ENCODE data around the gene PDZD2.

Gene PDZD2

DNA sequence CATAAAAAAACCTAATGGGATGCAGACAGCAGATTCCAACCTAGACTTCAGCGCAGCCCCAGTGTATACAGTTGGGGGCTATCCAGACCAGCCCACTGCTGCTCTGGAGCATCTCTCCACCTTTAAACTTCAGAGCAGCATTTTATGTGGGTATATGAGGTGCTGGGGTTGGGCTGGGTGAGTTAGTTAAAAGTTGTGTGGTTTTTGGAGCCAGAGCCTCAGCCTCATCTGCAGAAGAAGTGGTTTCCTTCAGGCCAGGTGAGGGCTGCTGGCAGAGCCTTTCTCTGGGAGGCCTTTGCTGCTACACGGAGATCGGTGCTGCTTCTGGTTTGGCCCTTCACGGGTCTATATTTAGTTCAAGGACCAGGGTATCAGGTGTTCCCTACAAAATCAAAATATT, 228.3 kb downstream of the PDZD2 start:
- DNase-seq (ENCODE audit: low spot score), result no peak

DNA sequence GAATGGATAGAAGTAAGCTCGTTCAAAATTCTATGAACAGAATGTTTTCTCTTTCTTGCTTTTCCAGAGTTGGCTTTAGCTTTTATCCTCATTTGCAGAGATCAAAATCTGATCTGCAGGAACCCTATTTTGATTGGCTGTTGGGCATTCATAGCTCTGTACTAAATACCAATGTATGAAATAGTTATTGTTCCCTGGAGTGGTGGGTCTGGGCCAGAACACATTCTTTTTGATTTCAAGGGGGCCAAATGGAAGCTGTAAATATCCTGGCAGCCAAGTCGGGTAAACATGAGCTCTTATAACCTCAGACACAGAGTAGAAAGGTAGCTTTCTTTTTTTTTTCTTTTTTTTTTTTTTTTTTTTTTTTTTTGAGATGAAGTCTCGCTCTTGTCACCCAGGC, 241.5 kb downstream of the PDZD2 start:
- DNase-seq (ENCODE audit: low spot score), result peak; percentile 8

DNA sequence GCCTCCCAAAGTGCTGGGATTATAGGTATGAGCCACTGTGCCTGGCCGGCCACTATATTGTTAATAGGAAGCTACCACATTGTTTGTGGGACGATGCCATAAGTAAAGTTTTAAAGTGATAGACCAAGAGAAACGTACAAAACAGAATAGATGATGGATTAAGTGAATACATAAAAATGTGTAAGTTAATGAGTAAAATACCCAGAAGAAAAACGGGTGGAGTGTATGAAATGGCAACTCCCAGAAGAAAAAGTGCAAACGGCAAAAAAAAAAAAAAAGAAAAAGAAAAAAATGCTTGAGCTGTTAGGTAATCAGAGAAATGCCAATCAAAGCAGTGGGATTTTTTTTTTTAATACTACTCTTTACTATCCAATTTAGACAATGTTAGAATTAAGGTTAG, 246.0 kb downstream of the PDZD2 start:
- DNase-seq (ENCODE audit: low spot score), result no peak

DNA sequence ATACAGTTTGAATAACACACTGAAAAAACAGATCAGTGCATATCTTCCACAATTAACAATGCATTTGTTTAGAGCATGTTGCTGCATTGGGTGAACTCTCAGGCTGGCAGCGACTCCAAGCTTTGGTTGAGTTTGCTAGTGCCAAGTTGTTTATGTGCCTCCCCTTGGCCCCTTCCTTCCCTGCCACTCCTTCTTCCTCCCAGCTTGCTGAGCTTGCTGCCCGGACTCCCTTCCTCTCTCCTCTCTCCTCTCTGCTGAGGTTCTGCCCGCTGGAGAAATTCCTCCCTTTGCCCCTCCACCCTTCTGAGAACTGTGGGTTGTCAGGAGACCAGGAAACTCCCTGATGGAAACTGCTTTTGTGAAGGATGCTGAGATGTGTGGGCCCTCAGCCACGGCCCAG, 247.3 kb downstream of the PDZD2 start:
- DNase-seq (ENCODE audit: low spot score), result no peak

DNA sequence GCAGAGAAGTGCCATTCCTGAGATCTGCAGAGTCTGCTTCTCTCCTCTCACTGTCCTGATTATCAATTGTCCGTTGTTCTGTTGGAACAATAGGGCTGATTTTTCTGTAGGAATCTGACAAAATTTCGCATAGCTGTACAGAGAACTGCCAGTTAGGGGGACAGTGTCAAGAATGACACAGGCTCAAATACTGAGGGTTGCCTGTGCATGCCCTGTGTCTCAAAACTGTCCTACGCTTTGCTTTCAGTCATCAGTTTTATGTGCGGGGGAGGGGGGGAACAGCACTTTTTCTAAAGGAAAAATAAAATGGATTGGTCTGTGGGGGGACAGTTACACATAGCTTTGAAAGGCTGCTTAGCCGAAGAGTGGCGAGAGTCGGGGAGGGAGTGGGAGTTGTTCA, 248.6 kb downstream of the PDZD2 start:
- no peak for DNase-seq (ENCODE audit: low spot score)

DNA sequence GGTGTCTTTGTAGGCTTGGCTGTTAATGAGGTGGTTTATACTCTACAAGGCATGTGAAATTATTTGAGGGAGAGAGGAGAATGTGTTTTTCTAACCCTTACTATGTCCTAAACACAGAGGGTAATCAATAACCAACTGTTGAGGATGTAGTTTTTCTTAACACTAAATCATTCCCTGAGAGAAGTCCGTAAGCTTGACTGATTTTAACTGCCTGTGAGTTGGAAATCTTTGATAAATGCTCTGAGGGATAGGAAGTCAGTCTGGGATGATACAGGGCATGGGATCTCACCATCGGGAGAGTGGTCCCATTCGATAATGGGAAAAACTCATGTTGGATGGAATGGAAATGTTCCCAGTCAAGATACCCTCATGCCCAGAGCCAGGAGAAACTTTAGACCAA, 249.6 kb downstream of the PDZD2 start:
- no peak for DNase-seq (ENCODE audit: low spot score)

DNA sequence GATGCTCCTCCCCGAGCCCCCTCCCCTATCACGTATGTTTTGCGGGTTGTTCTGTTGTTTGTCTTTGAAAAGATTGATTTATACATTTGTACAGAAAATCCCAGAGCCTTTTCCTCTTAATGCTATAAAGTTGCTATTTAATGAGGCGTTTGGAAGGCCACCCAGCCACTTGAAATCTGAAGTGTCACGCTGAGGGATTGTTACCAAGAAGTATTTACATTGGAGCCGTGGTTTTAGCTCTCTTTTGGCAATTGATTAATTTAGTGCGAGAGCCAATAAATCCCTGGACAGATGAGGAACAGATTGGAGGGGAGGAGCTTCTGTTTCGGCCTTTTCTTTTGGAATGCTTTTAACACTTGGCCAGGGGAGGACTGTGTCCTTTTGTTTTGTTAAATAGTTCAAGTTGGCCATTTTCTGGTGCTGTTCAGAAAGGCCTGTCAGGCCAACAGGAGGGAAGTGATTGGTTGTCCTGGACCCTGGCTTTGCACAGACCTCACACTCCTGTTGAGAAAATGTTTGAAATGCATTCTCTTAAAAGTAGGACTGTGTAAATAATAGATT, 250.2 kb downstream of the PDZD2 start:
- DNase-seq (ENCODE audit: low spot score), result no peak

DNA sequence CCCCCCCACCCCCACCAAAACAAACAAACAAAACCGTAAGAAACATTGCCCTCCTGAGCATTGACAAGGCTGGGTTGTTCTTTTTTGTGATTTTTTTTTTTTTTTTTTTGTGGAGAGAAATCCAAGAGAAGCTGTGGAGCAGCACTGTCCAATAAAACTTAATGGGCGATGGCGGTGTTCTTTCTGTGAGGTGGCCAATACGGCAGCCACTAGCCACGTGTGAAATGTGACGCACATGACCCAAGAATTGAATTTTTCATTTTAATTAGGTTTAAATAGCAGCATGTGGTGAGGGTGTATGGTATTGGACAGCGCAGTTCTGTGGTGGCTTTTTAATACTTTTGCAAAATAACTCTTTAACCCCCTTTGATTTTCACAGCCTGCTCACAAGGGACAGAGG, 251.1 kb downstream of the PDZD2 start:
- no peak for DNase-seq (ENCODE audit: low spot score)

DNA sequence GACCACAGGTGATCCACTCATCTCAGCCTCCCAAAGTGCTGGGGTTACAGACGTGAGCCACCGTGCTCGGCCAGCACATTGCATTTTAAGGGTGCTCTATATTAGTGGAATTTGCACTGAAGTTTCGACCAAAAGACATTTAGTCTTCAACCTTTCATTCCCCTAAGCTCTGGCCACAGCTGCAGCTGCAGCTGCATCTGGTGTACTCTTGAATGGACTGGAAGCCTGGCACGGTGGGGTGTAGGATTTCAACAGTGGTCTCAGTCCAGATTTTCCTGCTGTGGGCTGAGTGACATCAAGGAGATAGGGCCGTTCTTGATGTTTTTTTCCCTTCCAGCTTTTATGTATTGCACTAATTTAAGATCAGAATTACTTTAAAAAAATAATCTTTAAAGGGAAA, 255.2 kb downstream of the PDZD2 start:
- DNase-seq (ENCODE audit: low spot score), result no peak

DNA sequence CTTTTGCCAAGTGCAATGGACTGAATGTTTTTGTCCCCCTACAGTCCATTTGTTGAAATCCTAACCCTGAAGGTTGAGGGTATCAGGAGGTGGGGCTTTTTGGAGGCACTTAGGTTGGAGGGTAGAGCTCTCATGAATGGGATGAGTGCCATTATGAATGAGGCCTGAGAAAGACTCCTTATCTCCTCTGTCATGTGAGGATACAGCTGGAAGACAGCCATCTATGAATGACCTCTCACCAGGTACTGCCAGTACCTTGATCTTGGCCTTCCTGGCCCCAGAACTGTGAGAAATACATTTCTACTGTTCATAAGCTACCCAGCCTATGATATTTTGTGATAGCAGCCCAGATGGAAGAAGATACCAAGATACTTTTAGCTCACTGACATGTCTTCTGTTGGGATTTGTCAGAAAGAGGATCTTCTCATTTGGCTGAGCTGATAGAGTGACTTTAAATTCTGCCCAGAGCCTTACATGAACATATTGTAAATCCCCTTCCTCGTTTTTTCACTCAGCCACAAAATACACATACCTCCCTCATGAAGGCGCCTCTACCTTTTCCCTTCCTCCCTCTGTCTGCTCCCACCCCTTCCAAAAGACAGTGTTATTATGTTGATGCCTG, 256.4 kb downstream of the PDZD2 start:
- no peak for DNase-seq (ENCODE audit: low spot score)

DNA sequence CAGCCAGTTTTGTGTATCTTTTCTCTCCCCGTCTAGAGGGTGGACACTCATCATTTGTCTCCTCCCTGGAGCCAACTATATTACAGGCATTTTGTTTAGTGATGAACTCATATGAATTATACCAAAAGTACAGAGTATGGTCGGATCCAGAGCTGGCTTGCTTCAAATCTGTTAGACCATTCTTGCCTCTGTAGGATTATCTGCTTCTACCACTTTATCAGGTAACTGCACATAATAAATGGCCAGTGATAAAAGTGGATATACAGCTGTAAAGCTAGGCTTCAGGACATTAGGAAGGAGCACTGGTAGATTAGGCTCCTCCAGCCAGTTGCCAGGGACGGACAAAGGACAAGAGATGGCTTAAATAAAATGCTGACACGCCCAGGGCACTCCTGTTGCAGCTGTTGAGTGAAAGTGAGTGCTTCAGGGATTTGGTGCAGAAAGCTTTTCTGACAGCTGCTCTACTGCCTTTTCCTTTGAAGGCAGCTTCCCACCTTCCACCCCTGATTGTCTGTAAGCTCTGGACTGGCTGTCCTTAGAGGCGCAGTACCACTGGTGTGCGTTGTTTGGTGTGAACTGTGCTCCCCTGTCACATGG, 259.2 kb downstream of the PDZD2 start:
- no peak for DNase-seq (ENCODE audit: low spot score)

DNA sequence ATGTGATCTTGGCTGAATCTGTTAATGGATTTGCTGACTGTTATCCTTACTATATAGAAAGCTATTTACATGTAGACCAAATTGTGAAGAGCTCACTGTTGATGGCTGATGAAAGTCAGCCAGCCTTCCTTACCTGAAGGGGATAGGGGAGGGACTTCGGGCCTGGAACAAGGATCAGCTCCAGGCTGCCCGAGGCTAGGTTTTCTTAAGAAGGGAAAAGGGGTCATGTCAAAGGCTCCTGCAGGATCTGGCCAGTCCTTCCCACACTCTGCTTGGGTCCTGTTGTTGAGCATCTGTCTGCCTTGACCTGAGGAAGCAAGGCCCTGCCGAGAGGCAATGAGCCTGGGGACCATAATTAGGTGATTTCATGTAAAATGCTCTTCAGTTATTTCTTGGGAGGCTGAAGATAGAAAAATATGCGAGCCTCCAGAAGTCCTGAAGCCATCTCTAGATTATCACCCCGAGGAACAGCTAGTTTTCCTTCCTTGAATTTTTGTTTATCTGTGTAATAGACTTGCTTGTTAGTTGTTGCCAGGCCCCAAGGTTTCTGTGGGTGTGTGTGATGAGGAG, 261.4 kb downstream of the PDZD2 start:
- DNase-seq (ENCODE audit: low spot score), result no peak

DNA sequence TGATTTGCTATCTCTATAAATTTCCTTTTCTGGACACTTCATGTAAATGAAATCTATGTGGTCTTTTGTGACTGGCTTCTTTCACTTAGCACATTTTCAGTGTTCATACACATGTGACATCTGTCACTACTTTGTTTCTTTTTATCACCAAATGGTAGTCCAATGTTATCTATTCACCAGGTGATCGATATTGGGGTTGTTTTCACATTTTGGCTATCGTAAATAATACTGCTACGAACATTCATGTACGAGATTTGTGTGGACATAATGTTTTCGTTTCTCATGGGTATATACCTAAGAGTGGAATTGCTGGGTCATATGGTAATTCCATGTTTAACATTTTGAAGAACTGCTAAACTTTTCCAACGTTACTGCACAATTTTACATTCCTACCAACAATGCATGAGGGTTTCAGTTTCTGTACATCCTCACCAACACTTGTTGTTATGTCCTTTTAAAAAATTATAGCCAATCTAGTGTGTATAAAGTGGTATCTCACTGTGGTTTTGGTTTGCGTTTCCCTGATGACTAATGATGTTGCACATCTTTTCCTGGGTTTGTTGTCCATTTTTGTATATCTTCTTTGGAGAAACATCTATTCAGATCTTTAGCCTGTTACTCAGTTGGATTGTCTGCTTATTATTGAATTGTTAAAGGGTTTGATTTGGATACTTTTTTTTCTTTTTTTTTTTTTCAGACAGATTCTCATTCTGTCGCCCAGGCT, 263.0 kb downstream of the PDZD2 start:
- no peak for DNase-seq (ENCODE audit: low spot score)

DNA sequence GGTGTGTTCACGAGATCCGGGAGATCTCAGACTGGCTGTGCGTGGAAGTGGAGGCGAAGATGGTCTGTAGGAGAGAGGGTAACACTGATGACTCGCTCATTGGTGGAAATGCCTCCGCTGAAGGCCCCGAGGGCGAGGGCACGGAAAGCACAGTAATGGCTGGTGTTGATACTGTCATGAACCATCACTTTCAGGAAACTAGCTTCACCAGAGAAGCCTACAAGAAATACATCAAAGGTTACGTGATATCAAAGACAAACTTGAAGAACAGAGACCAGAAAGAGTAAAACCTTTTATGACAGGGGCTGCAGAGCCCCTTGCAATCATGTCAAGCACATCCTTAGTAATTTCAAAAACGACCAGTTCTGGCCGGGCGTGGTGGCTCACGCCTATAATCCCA, 269.5 kb downstream of the PDZD2 start:
- DNase-seq (ENCODE audit: low spot score), result no peak

DNA sequence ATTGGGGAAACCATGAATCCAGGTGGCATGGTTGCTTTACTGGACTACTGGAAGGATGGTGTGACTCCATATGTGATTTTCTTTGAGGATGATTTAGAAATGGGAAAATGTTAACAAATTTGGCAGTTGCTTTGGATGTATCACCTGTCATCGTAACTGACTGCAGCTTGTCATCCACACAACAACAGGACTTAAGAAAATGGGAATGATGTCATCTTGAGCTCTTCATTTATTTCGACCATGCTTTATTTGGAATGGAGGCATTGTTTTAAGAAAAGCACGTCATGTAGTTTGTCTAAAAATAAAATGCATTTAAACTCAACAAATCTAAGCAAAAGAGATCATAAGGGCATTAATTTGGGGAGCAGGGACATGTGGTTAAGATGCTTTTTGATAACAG, 270.1 kb downstream of the PDZD2 start:
- DNase-seq (ENCODE audit: low spot score), result no peak

DNA sequence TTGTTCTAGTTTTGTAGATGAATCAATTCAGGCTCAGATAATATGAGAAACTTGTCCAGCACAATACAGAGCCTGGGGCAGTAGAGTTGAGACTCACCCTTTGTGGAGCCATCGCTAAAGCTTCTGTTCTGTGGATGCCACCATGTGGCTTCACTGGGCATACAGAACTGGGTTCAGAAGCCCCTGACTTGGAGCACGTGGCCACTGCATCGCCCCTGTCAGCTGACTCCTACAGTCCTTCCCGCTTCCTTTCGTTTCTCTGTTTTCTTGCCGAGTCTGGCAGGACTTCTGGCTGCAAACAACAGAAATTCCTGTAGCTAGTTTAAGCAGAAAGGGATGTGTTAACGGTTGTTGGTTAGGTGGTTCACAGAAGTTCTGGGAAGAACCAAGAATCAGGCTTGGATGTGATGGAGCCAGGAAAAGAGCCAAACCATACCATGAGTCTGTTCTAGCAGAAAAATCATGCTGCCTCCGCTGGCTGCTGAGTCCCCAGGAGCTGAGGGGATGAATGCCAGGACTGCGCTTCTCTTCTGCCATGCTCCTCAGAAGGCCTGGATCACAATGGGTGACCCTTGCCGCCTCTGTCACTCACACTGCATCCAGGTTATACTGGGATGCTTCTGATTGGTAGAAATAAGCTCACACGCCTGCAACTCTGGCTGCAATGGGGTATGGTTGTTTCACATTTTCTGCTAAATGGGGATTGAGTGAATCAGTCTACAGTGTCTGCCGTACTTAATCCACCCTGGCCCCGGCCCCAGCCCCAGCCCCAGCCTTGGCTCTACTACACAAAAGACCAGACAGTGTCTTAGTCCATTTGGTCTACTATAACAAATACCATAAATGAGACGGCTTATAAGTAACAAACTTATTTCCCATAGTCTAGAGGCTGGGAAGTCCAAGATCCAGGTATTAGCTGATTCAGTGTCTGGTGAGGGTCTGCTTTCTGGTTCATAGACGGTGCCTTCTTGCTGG, 272.6 kb downstream of the PDZD2 start:
- DNase-seq (ENCODE audit: low spot score), result no peak

DNA sequence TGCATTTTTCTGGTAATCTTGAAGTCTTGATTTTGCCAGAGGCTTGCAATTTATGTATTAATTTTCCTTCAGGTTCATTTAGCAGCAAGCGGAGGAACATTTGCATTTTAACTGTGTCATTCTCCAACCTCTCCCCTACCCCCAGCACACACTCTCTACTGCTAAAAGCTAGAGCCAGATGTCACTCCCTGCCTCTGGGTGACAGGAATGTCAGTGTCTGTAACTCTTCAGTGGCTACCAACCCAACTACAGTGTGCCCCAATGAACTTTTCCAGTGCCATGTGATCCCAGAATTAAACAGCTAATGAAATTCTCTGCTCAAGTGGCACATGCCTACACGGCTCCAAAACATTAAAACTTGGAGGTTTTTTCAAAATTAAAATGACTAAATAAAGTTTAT, 274.9 kb downstream of the PDZD2 start:
- no peak for DNase-seq (ENCODE audit: low spot score)

DNA sequence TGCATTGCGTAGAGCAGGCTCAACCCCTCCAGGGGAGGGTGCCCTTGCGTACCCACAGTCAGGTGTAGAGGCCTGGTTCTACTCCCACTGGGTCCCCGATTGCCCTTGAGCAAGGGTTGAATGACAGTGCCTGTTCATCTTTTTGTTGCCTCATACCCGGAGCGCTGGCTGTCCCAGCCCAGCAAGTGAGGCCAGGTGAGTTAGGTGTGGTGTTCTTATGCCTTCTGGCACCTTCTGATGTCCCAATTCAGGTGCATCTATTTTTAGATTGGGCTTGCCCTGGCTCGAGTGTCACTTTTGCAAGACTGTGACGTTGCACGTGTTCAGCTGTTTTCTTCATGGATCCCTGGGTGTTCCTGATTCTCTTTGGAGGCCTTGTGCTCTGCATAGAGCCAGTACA, 277.4 kb downstream of the PDZD2 start:
- DNase-seq (ENCODE audit: low spot score), result no peak

DNA sequence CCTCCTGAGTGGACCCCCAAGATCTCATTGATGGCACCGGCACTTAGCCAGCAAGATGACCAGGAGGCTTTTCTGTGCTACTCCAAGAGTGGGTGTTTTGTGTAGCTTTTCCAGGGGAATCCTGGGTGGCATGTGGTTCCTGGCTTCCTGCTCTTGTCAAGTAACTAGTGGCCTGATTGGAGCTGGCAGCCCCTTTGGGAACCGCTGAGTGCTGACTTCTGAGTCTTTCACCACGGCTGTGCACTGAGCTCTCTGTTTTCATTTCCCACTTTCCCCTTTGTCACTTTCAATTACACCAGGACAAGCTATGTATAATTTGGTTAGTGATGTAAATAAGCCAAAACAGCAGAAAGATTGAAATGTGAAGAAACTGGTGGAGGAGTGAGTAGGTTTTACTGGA, 279.8 kb downstream of the PDZD2 start:
- DNase-seq (ENCODE audit: low spot score), result no peak

DNA sequence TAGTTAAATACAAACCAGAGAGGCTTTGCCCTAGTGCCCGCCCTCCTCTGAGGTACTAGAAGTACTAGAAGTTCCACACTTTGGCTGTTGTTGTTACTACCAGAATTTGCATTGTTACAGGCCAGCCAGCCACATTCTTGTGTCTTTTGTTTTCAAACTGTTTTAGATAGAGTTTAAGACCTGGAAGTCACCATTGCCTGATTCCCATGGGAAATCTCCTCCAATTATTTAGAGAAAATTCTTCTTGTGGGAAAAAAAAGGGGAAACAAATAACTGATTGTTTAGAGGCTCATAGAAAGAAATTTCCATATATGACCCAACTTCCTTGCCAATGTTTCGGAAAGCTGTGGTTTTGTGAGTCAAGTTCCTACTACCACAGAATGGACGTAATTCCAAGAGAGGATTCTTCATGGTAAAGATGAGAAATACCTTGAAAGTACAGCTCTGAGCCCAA, 282.9 kb downstream of the PDZD2 start:
- DNase-seq (ENCODE audit: low spot score), result peak; percentile 84

DNA sequence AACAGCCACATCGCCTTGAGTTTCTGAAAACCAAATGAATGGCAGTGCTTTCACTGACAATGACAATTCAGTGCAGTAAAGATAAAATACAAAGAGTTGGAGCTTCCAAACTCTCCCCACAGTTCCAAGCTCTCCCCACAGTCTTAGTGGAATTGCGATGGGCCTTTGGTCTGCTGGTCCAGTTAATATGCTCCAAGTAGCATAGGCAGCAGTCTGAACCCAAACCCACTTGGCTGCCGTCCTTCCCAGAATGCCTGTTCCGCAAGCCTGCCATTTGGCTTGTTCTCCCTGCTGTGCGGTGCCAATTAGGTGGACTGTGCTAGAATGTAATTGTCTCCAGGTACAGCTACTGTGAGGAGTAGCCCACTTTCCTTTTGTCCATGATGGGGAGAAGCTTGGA, 285.1 kb downstream of the PDZD2 start:
- no peak for DNase-seq (ENCODE audit: low spot score)

DNA sequence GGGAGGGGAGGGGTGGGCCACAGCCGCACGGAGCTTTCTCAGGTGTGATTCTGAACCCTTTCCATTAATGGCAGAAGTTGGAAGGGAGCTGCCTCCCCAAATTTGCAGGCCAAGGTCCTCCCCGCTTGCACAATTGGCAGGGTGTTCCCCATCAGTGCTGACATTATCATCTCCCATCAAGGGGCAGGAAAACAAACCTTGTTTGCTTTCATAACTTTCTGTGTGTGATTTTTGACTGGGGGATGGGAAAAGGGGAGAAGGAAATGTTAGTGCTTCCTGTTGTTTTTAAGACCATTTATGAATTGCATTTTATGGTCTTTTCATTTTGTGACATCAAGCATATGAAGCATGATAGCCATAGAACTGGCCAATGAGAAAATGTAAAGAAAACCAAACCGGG, 292.9 kb downstream of the PDZD2 start:
- DNase-seq (ENCODE audit: low spot score), result no peak

Data from COLO829 (cell line).